HepG2 (cell line): ENCODE results near the gene STOML2. TPM values are rescaled to one million over a fixed set of nuclear protein-coding genes. Genes with fewer than 3 reads are reported as not detected.

Experiments
- ADNP ChIP-seq: sonication (generic); formaldehyde crosslinking; IDR thresholded peaks from 2 replicates; pipeline ENCODE4 v1.4.0; 2020; ENCODE audit warnings: missing genetic modification reagents
- ARNT ChIP-seq: fragments of 450-650 bp; IDR thresholded peaks from 2 replicates; pipeline ENCODE4 v1.6.1; 2017
- CBX2 ChIP-seq, 2 experiments: fragments of 200-600 bp in 1 of 2; sonication (generic); formaldehyde crosslinking in 1 of 2; IDR thresholded peaks; 2 replicates each; pipeline versions ENCODE4 v1.7.0 to v1.8.1; 2018 to 2022; ENCODE audit warnings: low read depth in 2 of 2, low read length in 1 of 2, mild to moderate bottlenecking in 1 of 2, missing genetic modification reagents in 1 of 2
- CBX5 ChIP-seq: sonication (generic); formaldehyde crosslinking; IDR thresholded peaks from 2 replicates; pipeline ENCODE4 v1.4.0; 2020; ENCODE audit warnings: missing genetic modification reagents, borderline replicate concordance
- DMAP1 ChIP-seq: IDR thresholded peaks from 2 replicates; pipeline ENCODE4 v1.6.1; 2016
- GABPB1 ChIP-seq: IDR thresholded peaks from 2 replicates; pipeline ENCODE4 v1.6.1; 2016; ENCODE audit warnings: mild to moderate bottlenecking, missing genetic modification reagents, moderate library complexity, missing compliant biosample characterization
- HMGA1 ChIP-seq: sonication (generic); formaldehyde crosslinking; conservative IDR thresholded peaks from 2 replicates; pipeline ENCODE4 v1.4.0; 2020; ENCODE audit warnings: missing genetic modification reagents
- HNRNPLL ChIP-seq: fragments of 200-400 bp; formaldehyde crosslinking; IDR thresholded peaks from 2 replicates; pipeline ENCODE4 v1.6.1; 2017; ENCODE audit warnings: mild to moderate bottlenecking, low read depth, low read length; ENCODE audit not compliant: poor library complexity, severe bottlenecking
- JUN ChIP-seq: sonication (generic); formaldehyde crosslinking; IDR thresholded peaks from 2 replicates; pipeline ENCODE4 v1.4.0; 2020; ENCODE audit warnings: mild to moderate bottlenecking, missing genetic modification reagents
- KDM5A ChIP-seq: fragments of 200-600 bp; sonication (generic); IDR thresholded peaks from 2 replicates; pipeline ENCODE4 v1.7.0; 2018; ENCODE audit warnings: antibody characterized with exemption, mild to moderate bottlenecking, low read length, borderline replicate concordance
- KLF13 ChIP-seq: sonication (generic); formaldehyde crosslinking; IDR thresholded peaks from 2 replicates; pipeline ENCODE4 v1.4.0; 2020; ENCODE audit warnings: mild to moderate bottlenecking, missing genetic modification reagents
- NFYB ChIP-seq: sonication (generic); formaldehyde crosslinking; IDR thresholded peaks from 2 replicates; pipeline ENCODE4 v1.4.0; 2020; ENCODE audit warnings: missing genetic modification reagents
- NPAS2 ChIP-seq: sonication (generic); formaldehyde crosslinking; IDR thresholded peaks from 2 replicates; pipeline ENCODE4 v1.8.0; 2022; ENCODE audit warnings: mild to moderate bottlenecking, missing genetic modification reagents, borderline replicate concordance
- NR3C1 ChIP-seq: sonication (generic); formaldehyde crosslinking; IDR thresholded peaks from 2 replicates; pipeline ENCODE4 v1.4.0; 2020; ENCODE audit warnings: missing genetic modification reagents
- RBAK ChIP-seq: sonication (generic); formaldehyde crosslinking; IDR thresholded peaks from 2 replicates; pipeline ENCODE4 v1.5.1; 2020; ENCODE audit warnings: mild to moderate bottlenecking, missing genetic modification reagents
- RFX1 ChIP-seq: fragments of 450-650 bp; IDR thresholded peaks from 2 replicates; pipeline ENCODE4 v1.6.1; 2017
- SAP130 ChIP-seq: IDR thresholded peaks from 2 replicates; pipeline ENCODE4 v1.6.1; 2016; ENCODE audit warnings: low read depth
- SP140L ChIP-seq: sonication (generic); formaldehyde crosslinking; IDR thresholded peaks from 2 replicates; pipeline ENCODE4 v1.4.0; 2020; ENCODE audit warnings: missing genetic modification reagents, borderline replicate concordance
- SRSF9 ChIP-seq: fragments of 200-400 bp; formaldehyde crosslinking; IDR thresholded peaks from 2 replicates; pipeline ENCODE4 v1.6.1; 2018; ENCODE audit warnings: borderline replicate concordance, mild to moderate bottlenecking, low read depth, low read length; ENCODE audit not compliant: insufficient read depth, poor library complexity, severe bottlenecking
- TEAD2 ChIP-seq: sonication (generic); formaldehyde crosslinking; IDR thresholded peaks from 2 replicates; pipeline ENCODE4 v1.9.0; 2021; ENCODE audit warnings: missing genetic modification reagents
- ZNF10 ChIP-seq: sonication (generic); formaldehyde crosslinking; IDR thresholded peaks from 2 replicates; pipeline ENCODE4 v1.4.0; 2020; ENCODE audit warnings: mild to moderate bottlenecking, low read depth, missing genetic modification reagents, borderline replicate concordance
- ZNF225 ChIP-seq: sonication (generic); formaldehyde crosslinking; IDR thresholded peaks from 2 replicates; pipeline ENCODE4 v1.4.0; 2020; ENCODE audit warnings: mild to moderate bottlenecking, missing genetic modification reagents
- ZNF232 ChIP-seq: sonication (generic); formaldehyde crosslinking; IDR thresholded peaks from 2 replicates; pipeline ENCODE4 v1.4.0; 2020; ENCODE audit warnings: missing genetic modification reagents, borderline replicate concordance
- ZNF253 ChIP-seq: sonication (generic); formaldehyde crosslinking; IDR thresholded peaks from 2 replicates; pipeline ENCODE4 v1.8.0; 2022; ENCODE audit warnings: mild to moderate bottlenecking, missing genetic modification reagents, borderline replicate concordance
- ZNF296 ChIP-seq: sonication (generic); formaldehyde crosslinking; conservative IDR thresholded peaks from 2 replicates; pipeline ENCODE4 v1.5.0; 2020; ENCODE audit warnings: mild to moderate bottlenecking, missing genetic modification reagents
- ZNF460 ChIP-seq: sonication (generic); formaldehyde crosslinking; IDR thresholded peaks from 2 replicates; pipeline ENCODE4 v1.5.1; 2020; ENCODE audit warnings: missing genetic modification reagents, mild to moderate bottlenecking, borderline replicate concordance
- ZNF670 ChIP-seq: sonication (generic); formaldehyde crosslinking; IDR thresholded peaks from 2 replicates; pipeline ENCODE4 v1.8.0; 2022; ENCODE audit warnings: mild to moderate bottlenecking, missing genetic modification reagents, borderline replicate concordance
- ZNF790 ChIP-seq: sonication (generic); formaldehyde crosslinking; IDR thresholded peaks from 2 replicates; pipeline ENCODE4 v1.8.0; 2022; ENCODE audit warnings: missing genetic modification reagents, mild to moderate bottlenecking, borderline replicate concordance
- ZSCAN22 ChIP-seq: sonication (generic); formaldehyde crosslinking; IDR thresholded peaks from 2 replicates; pipeline ENCODE4 v1.4.0; 2020; ENCODE audit warnings: mild to moderate bottlenecking, missing genetic modification reagents
- polyA plus RNA-seq, 8 experiments: library from polyadenylated mRNA; depleted of rRNA in 3 of 8; stranded (reverse) in 7 of 8; unstranded in 1 of 8; fragments of >200 nt; fragmentation: Illumina TruSeq in 4 of 8; extraction: Trizol in 4 of 8; gene quantifications; 2 replicates each; pipeline versions ENCODE4 v1.2.1 to v1.2.3, GENCODE V29; 2011 to 2016; ENCODE audit warnings: low read depth in 4 of 8, missing spikeins in 1 of 8, mixed read lengths in 1 of 8; ENCODE audit not compliant: insufficient read depth in 1 of 8
- total RNA-seq, 5 experiments: library from RNA; depleted of rRNA; stranded (reverse); fragments of >200 nt; fragmentation: Illumina TruSeq; extraction: Trizol; gene quantifications; 2 replicates each; pipeline ENCODE4 v1.2.3, GENCODE V29; 2016; ENCODE audit warnings: low read depth in 1 of 5
- TF ChIP-seq, protein P1 (sequence below): sonication (generic); formaldehyde crosslinking; conservative IDR thresholded peaks from 2 replicates; pipeline ENCODE4 v1.4.0; 2020; ENCODE audit warnings: missing genetic modification reagents
- TF ChIP-seq, protein P2 (sequence below): sonication (generic); formaldehyde crosslinking; IDR thresholded peaks from 2 replicates; pipeline ENCODE4 v1.4.0; 2020; ENCODE audit warnings: mild to moderate bottlenecking, missing genetic modification reagents

STOML2 gene
- total and polyA plus RNA-seq, 2 of the 13 experiments (the other 11 are each of a cell fraction or from before 2014, with no cell fraction given), result 245 to 250 TPM

DNA sequence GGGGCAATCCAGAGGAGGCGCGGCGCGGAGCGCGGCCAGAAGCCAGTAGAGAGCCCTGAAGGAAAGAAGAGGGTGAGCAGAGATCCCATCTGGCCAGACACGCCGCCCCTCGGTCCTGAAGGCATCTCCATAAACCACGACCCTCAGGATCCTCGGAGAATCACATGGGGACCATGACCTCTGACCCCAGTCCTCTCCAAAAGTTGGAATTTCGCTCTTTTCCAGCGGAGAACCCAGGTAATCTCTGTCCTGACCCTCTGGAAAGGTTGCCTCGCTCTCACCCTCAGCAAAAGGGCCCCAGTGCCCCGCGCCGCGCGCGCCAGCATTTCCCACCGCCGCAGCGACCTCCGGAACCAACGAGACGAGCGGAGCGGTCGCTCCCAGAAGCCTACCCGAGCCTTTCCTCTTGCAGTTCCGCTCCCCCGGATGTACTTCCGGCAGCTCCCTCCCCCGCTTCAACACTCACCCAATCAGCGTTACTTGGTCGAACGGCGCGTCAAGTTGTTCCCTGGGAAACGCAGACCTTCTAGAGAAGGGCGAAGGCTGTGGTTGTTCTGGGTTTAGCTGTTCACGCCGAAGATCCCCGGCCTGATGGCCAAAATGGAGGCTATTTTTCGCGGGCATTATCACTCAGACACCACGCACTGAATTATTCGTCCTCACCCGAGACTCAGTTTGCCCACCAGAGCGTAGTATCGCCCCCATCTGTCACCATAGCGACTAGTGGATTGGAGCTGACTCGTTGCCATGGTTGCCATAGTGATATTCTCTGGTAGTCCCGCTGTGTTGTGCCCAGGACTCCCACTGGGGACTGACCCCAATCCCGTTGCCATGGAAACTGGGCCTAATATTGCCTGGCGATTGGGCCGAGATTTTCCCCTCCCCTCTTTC, at the start of gene STOML2 (continued):
- TF ChIP-seq CBX5 (CRISPR knock-in tag) (peak; percentile 96), ZNF460 (no peak), SAP130 (CRISPR knock-in tag) (peak; percentile 99), DMAP1 (CRISPR knock-in tag) (peak; percentile 91), ZNF10 (CRISPR knock-in tag) (no peak), KDM5A (peak; percentile 97), ZNF790 (CRISPR knock-in tag) (no peak; the same call in 1 of the 2 replicates), ZNF296 (no peak), TEAD2 (no peak), JUN (CRISPR knock-in tag) (no peak), NPAS2 (CRISPR knock-in tag) (no peak), GABPB1 (peak; percentile 99), CBX2 (IDR thresholded peaks at IDR 0.05; ENCODE audit: low read depth, low read length) (no peak), CBX2 (CRISPR knock-in tag; IDR thresholded peaks at IDR 0.05; ENCODE audit: low read depth) (no peak), NR3C1 (CRISPR knock-in tag) (no peak), NFYB (peak; percentile 98), ARNT (no peak), KLF13 (CRISPR knock-in tag) (no peak), HNRNPLL (peak; percentile 86), RFX1 (peak; percentile 97), SP140L (no peak), ZNF253 (CRISPR knock-in tag) (no peak), ADNP (CRISPR knock-in tag) (no peak), HMGA1 (CRISPR knock-in tag) (no peak), ZNF225 (CRISPR knock-in tag) (no peak), ZNF670 (no peak), RBAK (CRISPR knock-in tag) (no peak), ZNF232 (CRISPR knock-in tag) (peak; percentile 85; the same call in 1 of the 2 replicates), ZSCAN22 (CRISPR knock-in tag) (no peak), SRSF9 (no peak)
- TF ChIP-seq, protein P1, sequence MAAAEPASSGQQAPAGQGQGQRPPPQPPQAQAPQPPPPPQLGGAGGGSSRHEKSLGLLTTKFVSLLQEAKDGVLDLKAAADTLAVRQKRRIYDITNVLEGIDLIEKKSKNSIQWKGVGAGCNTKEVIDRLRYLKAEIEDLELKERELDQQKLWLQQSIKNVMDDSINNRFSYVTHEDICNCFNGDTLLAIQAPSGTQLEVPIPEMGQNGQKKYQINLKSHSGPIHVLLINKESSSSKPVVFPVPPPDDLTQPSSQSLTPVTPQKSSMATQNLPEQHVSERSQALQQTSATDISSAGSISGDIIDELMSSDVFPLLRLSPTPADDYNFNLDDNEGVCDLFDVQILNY, result 0 out of 2 replicates have a peak, but pooled peaks have one; percentile 9
- TF ChIP-seq, protein P2, sequence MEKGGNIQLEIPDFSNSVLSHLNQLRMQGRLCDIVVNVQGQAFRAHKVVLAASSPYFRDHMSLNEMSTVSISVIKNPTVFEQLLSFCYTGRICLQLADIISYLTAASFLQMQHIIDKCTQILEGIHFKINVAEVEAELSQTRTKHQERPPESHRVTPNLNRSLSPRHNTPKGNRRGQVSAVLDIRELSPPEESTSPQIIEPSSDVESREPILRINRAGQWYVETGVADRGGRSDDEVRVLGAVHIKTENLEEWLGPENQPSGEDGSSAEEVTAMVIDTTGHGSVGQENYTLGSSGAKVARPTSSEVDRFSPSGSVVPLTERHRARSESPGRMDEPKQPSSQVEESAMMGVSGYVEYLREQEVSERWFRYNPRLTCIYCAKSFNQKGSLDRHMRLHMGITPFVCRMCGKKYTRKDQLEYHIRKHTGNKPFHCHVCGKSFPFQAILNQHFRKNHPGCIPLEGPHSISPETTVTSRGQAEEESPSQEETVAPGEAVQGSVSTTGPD (CRISPR knock-in tag), result no peak
